SK-N-SH (cell line): ENCODE measurements around the gene R3HDM1. TPM values are rescaled to one million over a fixed set of nuclear protein-coding genes. Genes with fewer than 3 reads are reported as not detected.

ENCODE experiments used
- CTCF ChIA-PET: fragments of 300-600, 350-600 bp; formaldehyde crosslinking; extraction: SDS; loops from one replicate; lab custom pipeline; 2021; lab: Yijun Ruan, JAX
- POLR2A ChIA-PET: fragments of 350-600 bp; sonication (Branson Sonifier 250); formaldehyde crosslinking; extraction: SDS; loops from one replicate; lab custom pipeline; 2020; ENCODE audit warnings: antibody characterized with exemption, inconsistent platforms; lab: Yijun Ruan, JAX
- DNase-seq: peaks from one replicate; pipeline ENCODE4 v3.0.0; 2012
- H2AFZ ChIP-seq: fragments of 200-600 bp; sonication (generic); 2 replicates; pipeline ENCODE4 v1.8.1; 2016; ENCODE audit warnings: antibody characterized with exemption, mild to moderate bottlenecking, low read depth
- H3F3A ChIP-seq: fragments of 200-600 bp; sonication (generic); replicated peaks from 2 replicates; pipeline ENCODE3; 2016; ENCODE audit warnings: antibody characterized with exemption, mild to moderate bottlenecking; ENCODE audit not compliant: insufficient read depth
- H3K27ac ChIP-seq, 2 experiments: fragments of 200-500 bp in 1 of 2; fragments of 200-600 bp in 1 of 2; sonication (Bioruptor generic) in 1 of 2; sonication (generic), shearing (Covaris generic) in 1 of 2; 2 replicates each; pipeline versions ENCODE4 v1.5.1 to v1.6.1; 2014 to 2016; ENCODE audit warnings: low read depth in 2 of 2, inconsistent platforms in 1 of 2, low read length in 1 of 2, mild to moderate bottlenecking in 1 of 2, mixed read lengths in 1 of 2
- H3K27me3 ChIP-seq: fragments of 200-600 bp; sonication (generic), shearing (Covaris generic); 2 replicates; pipeline ENCODE4 v1.6.1; 2016; ENCODE audit warnings: mixed run types; ENCODE audit not compliant: insufficient read depth
- H3K36me3 ChIP-seq, 2 experiments: fragments of 200-500 bp in 1 of 2; fragments of 200-600 bp in 1 of 2; sonication (Bioruptor generic) in 1 of 2; sonication (generic) in 1 of 2; replicated peaks in 1 of 2; 2 replicates each; pipeline versions ENCODE3 to v1.5.1; 2014 to 2016; ENCODE audit warnings: low read length in 1 of 2, mild to moderate bottlenecking in 1 of 2; ENCODE audit not compliant: insufficient read depth in 2 of 2, control insufficient read depth in 1 of 2
- H3K4me1 ChIP-seq, 2 experiments: fragments of 200-500 bp in 1 of 2; fragments of 200-600 bp in 1 of 2; sonication (Bioruptor generic) in 1 of 2; sonication (generic), shearing (Covaris generic) in 1 of 2; 2 replicates each; pipeline versions ENCODE4 v1.5.1 to v1.6.1; 2014 to 2016; ENCODE audit warnings: low read depth in 1 of 2, low read length in 1 of 2, mixed run types in 1 of 2; ENCODE audit not compliant: insufficient read depth in 2 of 2, control insufficient read depth in 1 of 2
- H3K4me2 ChIP-seq: fragments of 200-600 bp; sonication (generic), shearing (Covaris generic); 2 replicates; pipeline ENCODE4 v1.6.1; 2017; ENCODE audit warnings: mixed run types
- H3K4me3 ChIP-seq, 2 experiments: fragments of 200-500 bp in 1 of 2; fragments of 200-600 bp in 1 of 2; sonication (Bioruptor generic) in 1 of 2; sonication (generic), shearing (Covaris generic) in 1 of 2; 2 replicates each; pipeline versions ENCODE4 v1.5.1 to v1.8.1; 2014 to 2016; ENCODE audit warnings: low read depth in 2 of 2, inconsistent platforms in 1 of 2, low read length in 1 of 2, mild to moderate bottlenecking in 1 of 2, mixed read lengths in 1 of 2, moderate library complexity in 1 of 2
- H3K79me2 ChIP-seq: fragments of 200-600 bp; sonication (generic); 2 replicates; pipeline ENCODE4 v1.8.1; 2017; ENCODE audit warnings: mild to moderate bottlenecking; ENCODE audit not compliant: insufficient read depth
- H3K9ac ChIP-seq: fragments of 200-600 bp; sonication (generic); 2 replicates; pipeline ENCODE4 v1.6.1; 2017; ENCODE audit warnings: mixed run types
- H3K9me2 ChIP-seq: fragments of 200-600 bp; sonication (generic); 2 replicates; pipeline ENCODE4 v1.6.1; 2017; ENCODE audit warnings: mixed run types
- H3K9me3 ChIP-seq: fragments of 200-600 bp; sonication (generic); 2 replicates; pipeline ENCODE4 v1.6.1; 2017; ENCODE audit warnings: mixed run types, mild to moderate bottlenecking, moderate library complexity
- H4K20me1 ChIP-seq: fragments of 200-600 bp; sonication (generic); 2 replicates; pipeline ENCODE4 v1.6.1; 2017; ENCODE audit warnings: mild to moderate bottlenecking, mixed run types; ENCODE audit not compliant: insufficient read depth
- ELF1 ChIP-seq: IDR thresholded peaks from 2 replicates; pipeline ENCODE4 v1.4.0; 2012
- FOXJ3 ChIP-seq: sonication (generic); formaldehyde crosslinking; IDR thresholded peaks from 2 replicates; pipeline ENCODE4 v1.5.1; 2020; ENCODE audit warnings: mild to moderate bottlenecking, missing genetic modification reagents
- GATA2 ChIP-seq: sonication (generic); formaldehyde crosslinking; IDR thresholded peaks from 2 replicates; pipeline ENCODE4 v1.5.0; 2020; ENCODE audit warnings: mild to moderate bottlenecking, missing genetic modification reagents
- JUND ChIP-seq: IDR thresholded peaks from 2 replicates; pipeline ENCODE4 v1.4.0; 2012
- MEF2A ChIP-seq: IDR thresholded peaks from 2 replicates; pipeline ENCODE4 v1.4.0; 2012; ENCODE audit warnings: low read depth, borderline replicate concordance
- POLR2AphosphoS5 ChIP-seq: IDR thresholded peaks from 2 replicates; pipeline ENCODE4 v1.6.1; 2012; ENCODE audit warnings: low read depth, low read length
- RAD21 ChIP-seq: IDR thresholded peaks from 2 replicates; pipeline ENCODE4 v1.6.1; 2012; ENCODE audit warnings: mild to moderate bottlenecking, low read length
- TCF12 ChIP-seq: IDR thresholded peaks from 2 replicates; pipeline ENCODE4 v1.4.0; 2012
- YY1 ChIP-seq: IDR thresholded peaks from 2 replicates; pipeline ENCODE4 v1.4.0; 2012; ENCODE audit warnings: low read depth, mild to moderate bottlenecking
- WGBS: methylation state at CpG from one replicate; pipeline ENCODE4 v1.1.6; 2017; ENCODE audit warnings: low lambda C conversion rate; 5-methylcytosine and 5-hydroxymethylcytosine counted together
- polyA plus RNA-seq, 3 experiments: library from polyadenylated mRNA; depleted of rRNA; stranded (reverse); fragments of >200 nt; gene quantifications; 2 replicates each; pipeline ENCODE4 v1.2.3, GENCODE V29; 2012
- TF ChIP-seq, protein P1 (sequence below): IDR thresholded peaks from 2 replicates; pipeline ENCODE4; 2012
- TF ChIP-seq, protein P2 (sequence below): fragments of 200-600 bp; sonication (generic); IDR thresholded peaks from 2 replicates; pipeline ENCODE4 v1.6.1; 2017; ENCODE audit warnings: antibody characterized with exemption, mild to moderate bottlenecking, moderate library complexity

Gene R3HDM1
- polyA plus RNA-seq, 1 of the 3 experiments (the other 2 are of a cell fraction): 38.2 TPM

DNA sequence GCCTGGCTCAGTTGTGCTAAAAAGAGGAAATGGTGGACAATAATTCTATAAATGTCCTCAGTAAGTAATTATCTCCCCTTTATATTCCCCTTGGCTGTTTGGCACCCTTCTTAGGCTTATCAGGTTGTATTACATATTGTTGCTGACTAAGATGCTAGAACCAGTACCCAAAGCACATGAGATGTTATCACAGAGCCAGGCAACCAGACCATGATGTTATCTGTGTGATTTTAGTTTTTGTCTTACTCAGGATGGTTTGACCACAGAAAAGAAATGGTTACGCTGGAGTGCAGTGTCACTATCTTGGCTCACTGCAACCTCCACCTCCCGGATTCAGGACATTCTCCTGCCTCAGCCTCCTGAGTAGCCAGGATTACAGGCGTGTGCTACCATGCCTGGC is 15.2 kb downstream of the R3HDM1 start:
- no peaks in the 10 kb centered on the region for H4K20me1 ChIP-seq

DNA sequence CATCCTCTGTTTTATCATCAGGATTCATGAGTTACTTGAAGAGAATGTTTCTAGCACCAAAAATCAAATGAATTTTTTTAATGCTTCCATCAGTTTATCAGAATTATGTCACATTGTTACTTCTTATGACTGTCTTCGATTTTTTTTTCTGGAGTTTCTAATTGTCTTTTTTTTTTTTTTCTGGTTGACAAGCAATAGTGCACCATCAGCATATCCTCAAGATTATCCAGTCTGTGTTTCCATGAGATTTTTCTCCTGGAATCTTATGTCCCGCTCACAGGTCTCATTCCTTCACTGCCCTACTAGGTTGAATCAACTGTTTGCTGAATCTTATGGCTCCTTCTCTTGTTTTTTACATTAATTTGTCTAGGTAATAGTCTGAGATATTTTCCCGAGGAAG is 16.0 kb downstream of the R3HDM1 start:
- no peaks in the 10 kb centered on the region for H3F3A ChIP-seq
- POLR2A ChIA-PET: no interaction called here
- no peak for DNase-seq
- H3K4me3 ChIP-seq: no peak overlapping the region
- no peak overlapping the region for H3K4me2 ChIP-seq
- H3K9ac ChIP-seq: no peak overlapping the region
- peaks cover 0 to 2% of the 10 kb centered on the region in 2 experiments; a peak in 1 of 4 replicates for H3K4me1 ChIP-seq
- 91% methylated on average over 3 of the region's 3 CpGs for WGBS
- H2AFZ ChIP-seq: no peak overlapping the region
- no peaks in the 10 kb centered on the region for H4K20me1 ChIP-seq
- H3K36me3 ChIP-seq: no peaks in the 10 kb centered on the region
- no peaks in the 10 kb centered on the region for H3K9me3 ChIP-seq
- no peaks in the 10 kb centered on the region for H3K27me3 ChIP-seq
- H3K27ac ChIP-seq: no peak overlapping the region
- TF ChIP-seq POLR2AphosphoS5 (no peak), MEF2A (no peak), JUND (no peak), ELF1 (no peak), FOXJ3 (CRISPR knock-in tag) (no peak), TCF12 (no peak), YY1 (no peak)
- TF ChIP-seq, protein P1, sequence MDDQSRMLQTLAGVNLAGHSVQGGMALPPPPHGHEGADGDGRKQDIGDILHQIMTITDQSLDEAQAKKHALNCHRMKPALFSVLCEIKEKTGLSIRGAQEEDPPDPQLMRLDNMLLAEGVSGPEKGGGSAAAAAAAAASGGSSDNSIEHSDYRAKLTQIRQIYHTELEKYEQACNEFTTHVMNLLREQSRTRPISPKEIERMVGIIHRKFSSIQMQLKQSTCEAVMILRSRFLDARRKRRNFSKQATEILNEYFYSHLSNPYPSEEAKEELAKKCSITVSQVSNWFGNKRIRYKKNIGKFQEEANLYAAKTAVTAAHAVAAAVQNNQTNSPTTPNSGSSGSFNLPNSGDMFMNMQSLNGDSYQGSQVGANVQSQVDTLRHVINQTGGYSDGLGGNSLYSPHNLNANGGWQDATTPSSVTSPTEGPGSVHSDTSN: no peak
- TF ChIP-seq, protein P2, sequence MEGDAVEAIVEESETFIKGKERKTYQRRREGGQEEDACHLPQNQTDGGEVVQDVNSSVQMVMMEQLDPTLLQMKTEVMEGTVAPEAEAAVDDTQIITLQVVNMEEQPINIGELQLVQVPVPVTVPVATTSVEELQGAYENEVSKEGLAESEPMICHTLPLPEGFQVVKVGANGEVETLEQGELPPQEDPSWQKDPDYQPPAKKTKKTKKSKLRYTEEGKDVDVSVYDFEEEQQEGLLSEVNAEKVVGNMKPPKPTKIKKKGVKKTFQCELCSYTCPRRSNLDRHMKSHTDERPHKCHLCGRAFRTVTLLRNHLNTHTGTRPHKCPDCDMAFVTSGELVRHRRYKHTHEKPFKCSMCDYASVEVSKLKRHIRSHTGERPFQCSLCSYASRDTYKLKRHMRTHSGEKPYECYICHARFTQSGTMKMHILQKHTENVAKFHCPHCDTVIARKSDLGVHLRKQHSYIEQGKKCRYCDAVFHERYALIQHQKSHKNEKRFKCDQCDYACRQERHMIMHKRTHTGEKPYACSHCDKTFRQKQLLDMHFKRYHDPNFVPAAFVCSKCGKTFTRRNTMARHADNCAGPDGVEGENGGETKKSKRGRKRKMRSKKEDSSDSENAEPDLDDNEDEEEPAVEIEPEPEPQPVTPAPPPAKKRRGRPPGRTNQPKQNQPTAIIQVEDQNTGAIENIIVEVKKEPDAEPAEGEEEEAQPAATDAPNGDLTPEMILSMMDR: no peak
- H3K79me2 ChIP-seq: peaks cover 58% of the 10 kb centered on the region
- H3K9me2 ChIP-seq: no peaks in the 10 kb centered on the region
- CTCF ChIA-PET: no interaction called here

More for the DNA sequence above, 15.2 kb downstream of the R3HDM1 start:
- no peak overlapping the region for H3K4me3 ChIP-seq
- POLR2A ChIA-PET: no interaction called here
- WGBS: 100% methylated on average over 3 of the region's 3 CpGs
- H3K27me3 ChIP-seq: no peaks in the 10 kb centered on the region
- H3K4me1 ChIP-seq: peaks cover 0 to 2% of the 10 kb centered on the region in 2 experiments; a peak in 1 of 4 replicates
- TF ChIP-seq GATA2: peak; percentile 70
- TF ChIP-seq RAD21: no peak
- no peak overlapping the region for H3K4me2 ChIP-seq
- peak; percentile 5 for DNase-seq
- H3K9ac ChIP-seq: no peak overlapping the region
- H3K79me2 ChIP-seq: peaks cover 54% of the 10 kb centered on the region
- H3K9me3 ChIP-seq: no peaks in the 10 kb centered on the region
- CTCF ChIA-PET: no interaction called here
- no peaks in the 10 kb centered on the region for H3K36me3 ChIP-seq
- H3F3A ChIP-seq: no peaks in the 10 kb centered on the region
- H2AFZ ChIP-seq: no peak overlapping the region
- no peak overlapping the region for H3K27ac ChIP-seq
- H3K9me2 ChIP-seq: no peaks in the 10 kb centered on the region

DNA sequence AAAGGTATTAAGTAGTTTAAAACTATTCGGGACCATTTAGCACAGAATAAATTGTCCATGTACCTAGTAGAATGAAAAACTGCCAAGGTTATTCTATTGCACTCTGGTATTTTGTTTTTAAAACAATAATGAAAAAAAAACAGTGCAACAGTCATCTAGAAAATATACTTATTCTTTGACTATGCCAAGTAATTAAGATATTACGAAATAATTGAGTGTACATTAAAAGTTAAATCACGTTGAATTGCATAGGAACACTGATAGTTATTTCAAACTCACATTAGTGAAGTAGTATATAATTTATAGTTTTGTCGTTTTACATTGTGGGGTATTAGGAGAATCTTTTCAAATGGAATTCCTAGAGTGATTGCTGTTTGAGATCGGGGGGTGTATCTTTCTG is 20.1 kb downstream of the R3HDM1 start:
- no peak for TF ChIP-seq POLR2AphosphoS5
- no peaks in the 10 kb centered on the region for H3F3A ChIP-seq
- WGBS: 92% methylated on average over 5 of the region's 5 CpGs
- no peak overlapping the region for H2AFZ ChIP-seq
- H3K4me2 ChIP-seq: no peak overlapping the region
- H3K4me1 ChIP-seq: no peaks in the 10 kb centered on the region
- H3K79me2 ChIP-seq: peaks cover 77% of the 10 kb centered on the region
- no peak for DNase-seq
- no peaks in the 10 kb centered on the region for H3K27me3 ChIP-seq
- H3K9ac ChIP-seq: no peak overlapping the region
- ChIA-PET POLR2A (no interaction called here), CTCF (no interaction called here)
- H4K20me1 ChIP-seq: 0 out of 2 replicates have a peak, but pooled peaks cover 4% of the 10 kb centered on the region
- no peaks in the 10 kb centered on the region for H3K9me2 ChIP-seq
- no peak overlapping the region for H3K27ac ChIP-seq
- no peaks in the 10 kb centered on the region for H3K9me3 ChIP-seq
- H3K36me3 ChIP-seq: no peaks in the 10 kb centered on the region
- H3K4me3 ChIP-seq: no peak overlapping the region
